Transverse colon (tissue), 4 donors: ENCODE data around the gene MYO1B.

Source experiments
- CTCF ChIP-seq, 5 experiments: fragments of 200-600 bp in 3 of 5; fragments of 450-650 bp in 2 of 5; sonication (generic) in 3 of 5; IDR thresholded peaks; 1 replicate in 2 of 5; 2 replicates in 3 of 5; pipeline ENCODE4 v1.5.1; 2016 to 2017; ENCODE audit warnings: antibody characterized with exemption in 5 of 5, inconsistent platforms in 3 of 5, mild to moderate bottlenecking in 2 of 5, moderate library complexity in 1 of 5
- EP300 ChIP-seq: sonication (generic); formaldehyde crosslinking; IDR thresholded peaks from one replicate; pipeline ENCODE4 v1.6.1; 2017; ENCODE audit warnings: antibody characterized with exemption, low read depth
- POLR2A ChIP-seq: fragments of 450-650 bp; IDR thresholded peaks from one replicate; pipeline ENCODE4 v1.6.1; 2016; ENCODE audit warnings: antibody characterized with exemption, mild to moderate bottlenecking, moderate library complexity
- POLR2AphosphoS5 ChIP-seq, 3 donors: sonication (generic); formaldehyde crosslinking; IDR thresholded peaks; one replicate each; pipeline ENCODE4 v1.6.1; 2016; ENCODE audit warnings: antibody characterized with exemption in 3 of 3

DNA sequence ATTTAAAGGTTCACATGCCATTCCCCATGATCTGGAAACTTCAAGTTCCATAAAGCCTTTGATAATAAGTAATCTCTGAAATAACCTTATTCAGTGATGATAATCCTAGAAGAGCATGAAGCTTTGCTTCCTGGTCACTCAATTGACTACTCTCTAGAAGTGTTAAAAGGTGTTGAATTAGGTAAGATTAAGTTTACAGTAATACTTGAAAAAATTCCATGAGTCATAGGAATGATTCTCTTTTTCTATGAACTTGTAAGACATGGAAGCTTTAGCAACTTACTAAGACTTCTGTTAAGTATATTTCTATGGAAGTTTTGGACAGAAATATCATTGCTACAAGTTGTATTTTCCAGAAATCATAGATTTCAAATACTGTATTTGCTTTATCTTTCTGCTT is 100.6 kb downstream of the MYO1B start:
- TF ChIP-seq CTCF (IDR thresholded peaks at IDR 0.05) (no peak), POLR2A (no peak), EP300 (no peak), POLR2AphosphoS5 (IDR thresholded peaks at IDR 0.05) (no peak)
